ENCODE results near the gene EPS8.
A peak's percentile ranks its signal among the peaks of the same experiment; 100 is the strongest.

The EPS8 gene

GRCh38 chr12:15650399-15651128 is 138.6 kb downstream of the EPS8 start:
- H3K4me3 ChIP-seq, result no peak overlapping the region
- no peaks in the 10 kb centered on the region for H4K20me1 ChIP-seq
- H3K9ac ChIP-seq, result no peak overlapping the region
- no peaks in the 10 kb centered on the region for H3K9me3 ChIP-seq (replicated peaks in 1 of 11)
- TF ChIP-seq Cebpa-rat (IDR thresholded peaks at IDR 0.05), result no peak
- H3K36me3 ChIP-seq, result peaks cover 0 to 36% (median 0%) of the 10 kb centered on the region in 11 experiments; a peak in 4 of 22 replicates
- no peak overlapping the region for H3K27ac ChIP-seq
- peaks cover 0 to 10% (median 0%) of the 10 kb centered on the region in 10 experiments; a peak in 5 of 20 replicates for H3K4me1 ChIP-seq
- no peaks in the 10 kb centered on the region for H3K27me3 ChIP-seq
- H3K4me2 ChIP-seq, result no peak overlapping the region

- Histone ChIP-seq H3K9ac (no peak overlapping the region), H3K36me3 (peaks cover 0 to 25% (median 0%) of the 10 kb centered on the region in 11 experiments; a peak in 4 of 22 replicates), H3K4me3 (no peak overlapping the region), H3K9me3 (replicated peaks in 1 of 11) (no peaks in the 10 kb centered on the region), H3K4me2 (no peak overlapping the region), H3K4me1 (peaks cover 0 to 10% (median 0%) of the 10 kb centered on the region in 10 experiments; a peak in 5 of 20 replicates), H3K27me3 (no peaks in the 10 kb centered on the region), H3K27ac (no peak overlapping the region), H4K20me1 (no peaks in the 10 kb centered on the region)
- TF ChIP-seq Cebpa-rat (IDR thresholded peaks at IDR 0.05), result no peak
Measured at GRCh38 chr12:15649347-15649746, 139.8 kb downstream of the EPS8 start.

- Histone ChIP-seq H4K20me1 (no peaks in the 10 kb centered on the region), H3K4me1 (peaks cover 0 to 10% (median 0%) of the 10 kb centered on the region in 10 experiments; a peak in 5 of 20 replicates), H3K9me3 (replicated peaks in 1 of 11) (no peaks in the 10 kb centered on the region), H3K4me2 (peak overlapping the region in 2 of 11 experiments; percentile 8 to 39; a peak in 2 of 22 replicates), H3K4me3 (no peak overlapping the region), H3K27me3 (no peaks in the 10 kb centered on the region), H3K9ac (no peak overlapping the region), H3K36me3 (peaks cover 0 to 22% (median 0%) of the 10 kb centered on the region in 11 experiments; a peak in 4 of 22 replicates), H3K27ac (no peak overlapping the region)
- no peak for TF ChIP-seq Cebpa-rat (IDR thresholded peaks at IDR 0.05)
Measured at GRCh38 chr12:15648558-15648957, 140.6 kb downstream of the EPS8 start.

- Histone ChIP-seq H3K9ac (no peak overlapping the region), H4K20me1 (no peaks in the 10 kb centered on the region), H3K27ac (no peak overlapping the region), H3K27me3 (no peaks in the 10 kb centered on the region), H3K9me3 (replicated peaks in 1 of 11) (no peaks in the 10 kb centered on the region), H3K36me3 (peaks cover 0 to 25% (median 0%) of the 10 kb centered on the region in 11 experiments; a peak in 2 of 22 replicates), H3K4me2 (no peak overlapping the region), H3K4me1 (peaks cover 0 to 10% (median 0%) of the 10 kb centered on the region in 10 experiments; a peak in 5 of 20 replicates), H3K4me3 (no peak overlapping the region)
- no peak for TF ChIP-seq Cebpa-rat (IDR thresholded peaks at IDR 0.05)
Measured at GRCh38 chr12:15646581-15646980, 142.6 kb downstream of the EPS8 start.

GRCh38 chr12:15644700-15645099 is 144.5 kb downstream of the EPS8 start:
- no peaks in the 10 kb centered on the region for H3K9me3 ChIP-seq (replicated peaks in 1 of 11)
- no peaks in the 10 kb centered on the region for H3K27me3 ChIP-seq
- H3K27ac ChIP-seq, result no peak overlapping the region
- no peak overlapping the region for H3K4me2 ChIP-seq
- H3K4me1 ChIP-seq, result peaks cover 0 to 10% (median 0%) of the 10 kb centered on the region in 10 experiments; a peak in 5 of 20 replicates
- no peaks in the 10 kb centered on the region for H4K20me1 ChIP-seq
- H3K9ac ChIP-seq, result no peak overlapping the region
- peaks cover 0 to 44% (median 0%) of the 10 kb centered on the region in 11 experiments; a peak in 4 of 22 replicates for H3K36me3 ChIP-seq
- TF ChIP-seq Cebpa-rat (IDR thresholded peaks at IDR 0.05), result no peak
- H3K4me3 ChIP-seq, result no peak overlapping the region

- H3K9ac ChIP-seq, result no peak overlapping the region
- H3K9me3 ChIP-seq (replicated peaks in 1 of 11), result no peaks in the 10 kb centered on the region
- H3K4me3 ChIP-seq, result no peak overlapping the region
- no peak overlapping the region for H3K27ac ChIP-seq
- 0 out of 20 replicates have a peak, but pooled peaks cover 0 to 5% (median 0%) of the 10 kb centered on the region in 10 experiments for H3K4me1 ChIP-seq
- no peaks in the 10 kb centered on the region for H3K27me3 ChIP-seq
- no peak for TF ChIP-seq Cebpa-rat (IDR thresholded peaks at IDR 0.05)
- no peaks in the 10 kb centered on the region for H4K20me1 ChIP-seq
- no peak overlapping the region for H3K4me2 ChIP-seq
- peaks cover 0 to 32% (median 0%) of the 10 kb centered on the region in 11 experiments; a peak in 4 of 22 replicates for H3K36me3 ChIP-seq
Measured at GRCh38 chr12:15638231-15638630, 151.0 kb downstream of the EPS8 start.

- Histone ChIP-seq H3K27me3 (no peaks in the 10 kb centered on the region), H4K20me1 (no peaks in the 10 kb centered on the region), H3K4me3 (no peak overlapping the region), H3K9me3 (replicated peaks in 1 of 11) (no peaks in the 10 kb centered on the region), H3K4me1 (0 out of 20 replicates have a peak, but pooled peaks cover 0 to 5% (median 0%) of the 10 kb centered on the region in 10 experiments), H3K4me2 (no peak overlapping the region), H3K9ac (no peak overlapping the region), H3K27ac (no peak overlapping the region), H3K36me3 (peaks cover 0 to 24% (median 0%) of the 10 kb centered on the region in 11 experiments; a peak in 4 of 22 replicates)
- no peak for TF ChIP-seq Cebpa-rat (IDR thresholded peaks at IDR 0.05)
Measured at GRCh38 chr12:15636060-15636890, 152.9 kb downstream of the EPS8 start.

GRCh38 chr12:15634010-15634683 is 155.0 kb downstream of the EPS8 start:
- Histone ChIP-seq H4K20me1 (no peaks in the 10 kb centered on the region), H3K4me2 (no peak overlapping the region), H3K9me3 (replicated peaks in 1 of 11) (no peaks in the 10 kb centered on the region), H3K27me3 (no peaks in the 10 kb centered on the region), H3K27ac (no peak overlapping the region), H3K36me3 (peaks cover 0 to 11% (median 0%) of the 10 kb centered on the region in 11 experiments; a peak in 3 of 22 replicates), H3K9ac (no peak overlapping the region), H3K4me1 (peaks cover 2 to 15% (median 5%) of the 10 kb centered on the region in 10 experiments; a peak in 14 of 20 replicates), H3K4me3 (no peak overlapping the region)
- no peak for TF ChIP-seq Cebpa-rat (IDR thresholded peaks at IDR 0.05)

Data from BLaER1 treated with 17β-estradiol and CSF1 and Interleukin-3, amounts not matched to agents 10 nM and 100 nM (cell line).